Nephron progenitor cell (in vitro differentiated cells): Measurements from ENCODE around the gene CTXND1.

ENCODE experiments used
- DNase-seq: peaks from one replicate; pipeline ENCODE4 v3.0.0; 2021
- H3K27ac Mint-ChIP-seq: 2 replicates; pipeline ENCODE4 v1.8.0; 2021; ENCODE audit warnings: mild to moderate bottlenecking, moderate library complexity, mixed read lengths
- H3K27me3 Mint-ChIP-seq: 2 replicates; pipeline ENCODE4 v1.8.0; 2021; ENCODE audit warnings: mild to moderate bottlenecking, low read depth, mixed read lengths; ENCODE audit not compliant: poor library complexity
- H3K36me3 Mint-ChIP-seq: 2 replicates; pipeline ENCODE4 v1.8.0; 2021; ENCODE audit warnings: low read depth, mixed read lengths
- H3K4me1 Mint-ChIP-seq: 2 replicates; pipeline ENCODE4 v1.8.0; 2021; ENCODE audit warnings: mixed read lengths
- H3K4me3 Mint-ChIP-seq: 2 replicates; pipeline ENCODE4 v1.8.0; 2021; ENCODE audit warnings: mild to moderate bottlenecking, moderate library complexity, mixed read lengths
- H3K9me3 Mint-ChIP-seq: 2 replicates; pipeline ENCODE4 v1.8.0; 2021; ENCODE audit warnings: mild to moderate bottlenecking, moderate library complexity, mixed read lengths
- TF ChIP-seq, protein P1 (sequence below): fragments of 200-600 bp; sonication (generic); IDR thresholded peaks from 2 replicates; pipeline ENCODE4 v1.5.0; 2021; ENCODE audit warnings: antibody characterized with exemption

Gene CTXND1

DNA sequence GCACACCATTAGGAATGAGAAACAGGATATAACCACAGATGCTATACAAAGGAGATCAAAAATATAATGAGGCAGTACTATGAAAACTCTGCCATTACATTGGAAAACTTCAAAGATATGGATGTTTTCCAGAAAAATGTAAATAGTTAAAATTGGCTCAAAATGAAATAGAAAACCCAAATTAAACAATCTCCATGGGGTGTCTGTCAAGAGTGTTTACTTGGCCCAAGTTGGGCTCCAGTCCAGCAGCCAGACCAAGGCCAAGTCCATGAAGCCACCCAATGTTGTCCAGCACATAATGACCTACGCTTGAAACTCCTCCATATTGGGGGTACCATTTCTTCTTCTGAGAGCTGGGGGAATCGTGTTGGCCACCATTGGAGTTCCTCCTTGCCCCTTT is 37.1 kb downstream of the CTXND1 start:
- no peak for DNase-seq
- peaks cover 9% of the 10 kb centered on the region for H3K27me3 Mint-ChIP-seq
- H3K4me3 Mint-ChIP-seq = no peak overlapping the region
- TF ChIP-seq, protein P1, sequence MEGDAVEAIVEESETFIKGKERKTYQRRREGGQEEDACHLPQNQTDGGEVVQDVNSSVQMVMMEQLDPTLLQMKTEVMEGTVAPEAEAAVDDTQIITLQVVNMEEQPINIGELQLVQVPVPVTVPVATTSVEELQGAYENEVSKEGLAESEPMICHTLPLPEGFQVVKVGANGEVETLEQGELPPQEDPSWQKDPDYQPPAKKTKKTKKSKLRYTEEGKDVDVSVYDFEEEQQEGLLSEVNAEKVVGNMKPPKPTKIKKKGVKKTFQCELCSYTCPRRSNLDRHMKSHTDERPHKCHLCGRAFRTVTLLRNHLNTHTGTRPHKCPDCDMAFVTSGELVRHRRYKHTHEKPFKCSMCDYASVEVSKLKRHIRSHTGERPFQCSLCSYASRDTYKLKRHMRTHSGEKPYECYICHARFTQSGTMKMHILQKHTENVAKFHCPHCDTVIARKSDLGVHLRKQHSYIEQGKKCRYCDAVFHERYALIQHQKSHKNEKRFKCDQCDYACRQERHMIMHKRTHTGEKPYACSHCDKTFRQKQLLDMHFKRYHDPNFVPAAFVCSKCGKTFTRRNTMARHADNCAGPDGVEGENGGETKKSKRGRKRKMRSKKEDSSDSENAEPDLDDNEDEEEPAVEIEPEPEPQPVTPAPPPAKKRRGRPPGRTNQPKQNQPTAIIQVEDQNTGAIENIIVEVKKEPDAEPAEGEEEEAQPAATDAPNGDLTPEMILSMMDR = no peak
- no peaks in the 10 kb centered on the region for H3K36me3 Mint-ChIP-seq
- no peak overlapping the region for H3K27ac Mint-ChIP-seq
- peaks cover 6% of the 10 kb centered on the region for H3K4me1 Mint-ChIP-seq
- H3K9me3 Mint-ChIP-seq = peaks cover 15% of the 10 kb centered on the region

DNA sequence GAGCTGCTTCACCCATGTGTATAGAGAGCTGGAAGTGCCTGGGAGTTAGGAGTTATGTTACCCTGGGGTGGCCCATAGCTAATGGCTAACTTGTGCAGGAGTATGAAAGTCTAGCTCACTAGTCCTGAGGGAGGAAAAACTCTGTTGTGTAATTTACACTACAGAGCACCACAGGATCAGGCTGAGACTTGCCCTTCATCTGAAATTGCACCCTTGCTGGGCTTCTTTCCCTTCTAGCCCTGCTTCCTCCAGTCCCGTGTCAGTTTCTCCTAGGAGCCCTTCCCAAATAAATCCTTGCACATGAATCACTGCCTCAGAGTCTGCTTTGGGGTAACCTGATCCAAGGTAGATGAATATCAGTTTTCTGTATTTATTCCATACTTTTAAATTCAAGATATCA is 40.0 kb downstream of the CTXND1 start:
- DNase-seq = no peak
- TF ChIP-seq, protein P1 = no peak
- H3K27me3 Mint-ChIP-seq = peaks cover 14% of the 10 kb centered on the region
- H3K36me3 Mint-ChIP-seq = no peaks in the 10 kb centered on the region
- H3K4me3 Mint-ChIP-seq = no peak overlapping the region
- peaks cover 6% of the 10 kb centered on the region for H3K4me1 Mint-ChIP-seq
- no peak overlapping the region for H3K27ac Mint-ChIP-seq
- H3K9me3 Mint-ChIP-seq = peaks cover 15% of the 10 kb centered on the region

DNA sequence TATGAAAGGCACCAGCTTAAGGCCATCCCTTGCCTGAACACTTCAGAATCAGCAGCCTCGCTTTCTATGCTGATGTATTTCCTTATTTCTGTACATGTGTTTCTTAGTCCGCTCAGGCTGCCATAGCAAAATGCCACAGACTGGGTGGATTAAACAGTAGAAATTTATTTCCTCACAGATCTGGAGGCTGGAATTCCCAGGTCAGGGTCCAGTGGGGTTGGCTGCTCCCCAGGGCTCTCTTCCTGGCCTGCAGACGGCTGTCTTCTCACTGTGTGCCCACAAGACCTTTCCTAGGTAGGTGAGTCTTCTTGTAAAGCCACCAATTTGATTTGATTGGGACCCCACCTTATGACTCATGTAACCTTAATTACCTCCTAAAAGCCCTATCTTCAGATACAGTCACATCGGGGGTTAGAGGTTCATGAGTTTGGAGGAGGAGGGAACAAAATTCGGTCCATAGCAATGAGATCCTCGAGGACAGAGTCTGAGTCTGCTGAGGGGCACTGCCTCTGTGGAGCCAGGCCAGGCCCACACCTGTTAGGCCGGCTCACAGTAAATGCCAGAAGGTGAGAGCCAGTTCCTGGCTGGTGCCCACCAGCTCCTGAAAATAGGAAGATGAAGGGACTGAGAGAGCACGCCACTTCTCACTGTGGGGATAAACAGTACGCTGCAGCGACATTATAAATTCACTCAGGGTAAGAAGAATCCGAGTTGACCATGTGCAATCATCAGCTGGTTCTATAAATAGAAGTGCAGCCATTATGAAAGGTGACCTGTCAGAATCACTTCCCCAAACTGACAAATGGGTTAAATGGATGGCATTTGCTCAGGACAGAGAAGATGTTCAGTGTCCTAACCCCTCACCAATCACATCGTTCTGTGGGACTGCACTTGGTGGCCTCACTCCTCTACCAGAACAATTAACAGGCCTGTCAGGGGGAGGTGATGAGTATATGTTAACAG is 41.1 kb downstream of the CTXND1 start:
- Mint-ChIP-seq H3K9me3 (peaks cover 15% of the 10 kb centered on the region), H3K4me3 (no peak overlapping the region), H3K27ac (no peak overlapping the region), H3K4me1 (peaks cover 6% of the 10 kb centered on the region), H3K36me3 (no peaks in the 10 kb centered on the region), H3K27me3 (peaks cover 12% of the 10 kb centered on the region)
- no peak for DNase-seq
- TF ChIP-seq, protein P1 = no peak

DNA sequence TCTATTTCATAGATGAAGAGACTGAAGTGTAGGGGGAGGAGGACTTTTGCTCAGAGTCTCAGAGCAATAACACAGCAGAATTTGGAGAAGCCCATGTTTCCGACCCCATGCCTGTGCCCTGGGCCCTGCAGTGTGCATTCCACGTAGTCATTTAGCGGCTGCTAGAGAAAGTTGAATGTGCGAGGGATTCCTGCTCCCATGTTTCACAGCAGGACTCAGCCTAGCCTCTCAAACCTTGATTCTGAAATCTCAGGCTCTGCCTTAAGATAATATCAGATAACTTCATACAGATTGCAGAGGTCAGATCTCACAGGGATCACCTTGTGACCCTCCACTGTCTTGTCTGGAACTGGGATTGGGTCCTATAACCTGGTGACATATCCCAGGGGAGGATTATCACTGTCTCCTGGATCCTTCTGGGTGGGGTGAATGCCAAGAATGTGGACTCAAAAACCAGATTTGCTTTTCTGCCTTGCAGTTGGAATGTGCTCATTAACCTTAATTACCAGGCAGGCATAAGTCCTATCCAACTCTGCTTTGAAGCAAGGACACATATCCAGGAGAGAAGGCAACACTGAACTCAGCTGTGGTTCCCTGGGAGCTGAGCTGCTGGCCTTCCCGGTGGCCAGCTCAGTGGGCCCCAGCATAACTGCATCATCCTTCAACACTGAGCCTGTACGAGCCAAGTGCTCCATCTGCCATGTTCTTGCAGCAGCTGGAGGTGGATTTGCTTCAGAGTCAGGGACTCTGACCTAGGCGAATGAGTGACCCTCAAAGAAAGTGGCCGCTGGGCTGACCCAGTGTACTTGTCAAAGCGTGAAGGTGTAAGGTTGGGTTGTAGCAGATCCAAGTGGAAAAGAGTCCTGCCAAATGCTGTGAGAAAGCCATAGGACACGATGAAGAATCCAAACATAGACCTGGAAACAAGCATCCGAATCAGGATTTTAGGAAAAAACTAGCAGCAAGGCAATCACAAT is 43.0 kb downstream of the CTXND1 start:
- TF ChIP-seq, protein P1 = no peak
- Mint-ChIP-seq H3K36me3 (no peaks in the 10 kb centered on the region), H3K9me3 (peaks cover 15% of the 10 kb centered on the region), H3K4me3 (no peak overlapping the region), H3K27me3 (peaks cover 18% of the 10 kb centered on the region), H3K4me1 (peaks cover 11% of the 10 kb centered on the region), H3K27ac (no peak overlapping the region)
- no peak for DNase-seq

DNA sequence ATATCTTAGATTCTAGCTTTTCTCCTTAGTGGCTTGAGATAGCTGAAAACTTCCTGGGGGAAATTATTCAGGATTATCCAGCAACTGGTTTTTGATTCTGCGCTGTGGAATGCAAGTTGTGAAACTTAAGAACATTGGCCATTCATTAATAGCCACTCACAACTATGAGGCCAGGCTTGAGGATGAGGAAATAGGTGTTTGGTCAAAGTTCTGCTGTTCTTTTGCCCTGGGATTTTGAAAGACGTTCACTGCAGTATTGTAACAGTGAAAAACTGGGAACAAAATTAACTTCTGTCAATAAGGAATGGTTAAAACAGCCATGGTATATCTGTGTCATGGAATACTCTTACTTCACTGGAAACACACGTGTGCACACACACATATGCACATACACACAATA is 44.1 kb downstream of the CTXND1 start:
- Mint-ChIP-seq H3K36me3 (no peaks in the 10 kb centered on the region), H3K27me3 (peaks cover 20% of the 10 kb centered on the region), H3K4me1 (peaks cover 15% of the 10 kb centered on the region), H3K4me3 (no peak overlapping the region), H3K9me3 (peaks cover 6% of the 10 kb centered on the region), H3K27ac (no peak overlapping the region)
- TF ChIP-seq, protein P1 = no peak
- DNase-seq = no peak
